Adipocyte (in vitro differentiated cells): Measurements from ENCODE around the gene NUDT6.

Experiments used
- DNase-seq: peaks from one replicate; pipeline ENCODE4 v3.0.0-alpha.2; 2015; ENCODE audit warnings: low read depth
- H3K27me3 ChIP-seq: replicated peaks from 2 replicates; pipeline ENCODE4 v1.7.0; 2013; ENCODE audit warnings: mild to moderate bottlenecking, low read length, moderate library complexity; ENCODE audit not compliant: control insufficient read depth, insufficient read depth
- H3K36me3 ChIP-seq: 2 replicates; pipeline ENCODE4 v1.7.0; 2013; ENCODE audit warnings: low read length, mild to moderate bottlenecking, moderate library complexity; ENCODE audit not compliant: control insufficient read depth, insufficient read depth, severe bottlenecking
- H3K4me1 ChIP-seq: 2 replicates; pipeline ENCODE4 v1.7.0; 2013; ENCODE audit warnings: mild to moderate bottlenecking, low read length, moderate library complexity; ENCODE audit not compliant: control insufficient read depth, insufficient read depth
- H3K4me3 ChIP-seq: 2 replicates; pipeline ENCODE4 v1.7.0; 2013; ENCODE audit warnings: mild to moderate bottlenecking, low read length, moderate library complexity
- H3K9ac ChIP-seq: 2 replicates; pipeline ENCODE4 v1.7.0; 2013; ENCODE audit warnings: mild to moderate bottlenecking, low read length, moderate library complexity
- H3K9me3 ChIP-seq: 2 replicates; pipeline ENCODE4 v1.7.0; 2013; ENCODE audit warnings: mild to moderate bottlenecking, low read length, moderate library complexity; ENCODE audit not compliant: control insufficient read depth

Gene NUDT6

GRCh38 chr4:122898370-122899150 lies 23.8 kb downstream of the NUDT6 start:
- no peaks in the 10 kb centered on the region for H3K9me3 ChIP-seq
- peaks cover 7% of the 10 kb centered on the region for H3K36me3 ChIP-seq
- H3K9ac ChIP-seq: no peak overlapping the region
- no peaks in the 10 kb centered on the region for H3K27me3 ChIP-seq
- peak; percentile 90 for DNase-seq
- H3K4me3 ChIP-seq: peak overlapping the region; percentile 27
- H3K4me1 ChIP-seq: peaks cover 58% of the 10 kb centered on the region

GRCh38 chr4:122896270-122896669 lies 26.1 kb downstream of the NUDT6 start:
- Histone ChIP-seq H3K9me3 (no peaks in the 10 kb centered on the region), H3K36me3 (peaks cover 30% of the 10 kb centered on the region), H3K27me3 (no peaks in the 10 kb centered on the region), H3K4me3 (no peak overlapping the region), H3K4me1 (peaks cover 54% of the 10 kb centered on the region), H3K9ac (no peak overlapping the region)
- no peak for DNase-seq

- Histone ChIP-seq H3K9me3 (no peaks in the 10 kb centered on the region), H3K4me1 (peaks cover 49% of the 10 kb centered on the region), H3K4me3 (no peak overlapping the region), H3K27me3 (no peaks in the 10 kb centered on the region), H3K36me3 (peaks cover 30% of the 10 kb centered on the region), H3K9ac (peak overlapping the region; percentile 41)
- DNase-seq: peak; percentile 49
Measured at GRCh38 chr4:122895336-122895995, 26.9 kb downstream of the NUDT6 start.

GRCh38 chr4:122894827-122895226 lies 27.6 kb downstream of the NUDT6 start:
- Histone ChIP-seq H3K4me1 (peaks cover 50% of the 10 kb centered on the region), H3K9me3 (no peaks in the 10 kb centered on the region), H3K9ac (no peak overlapping the region), H3K27me3 (no peaks in the 10 kb centered on the region), H3K36me3 (peaks cover 31% of the 10 kb centered on the region), H3K4me3 (no peak overlapping the region)
- DNase-seq: no peak

- no peak overlapping the region for H3K9ac ChIP-seq
- peaks cover 57% of the 10 kb centered on the region for H3K36me3 ChIP-seq
- no peaks in the 10 kb centered on the region for H3K27me3 ChIP-seq
- no peak for DNase-seq
- H3K4me1 ChIP-seq: peaks cover 16% of the 10 kb centered on the region
- H3K9me3 ChIP-seq: no peaks in the 10 kb centered on the region
- no peak overlapping the region for H3K4me3 ChIP-seq
Measured at GRCh38 chr4:122890147-122890795, 32.1 kb downstream of the NUDT6 start.

- no peak overlapping the region for H3K9ac ChIP-seq
- H3K4me3 ChIP-seq: no peak overlapping the region
- H3K36me3 ChIP-seq: peaks cover 60% of the 10 kb centered on the region
- H3K4me1 ChIP-seq: peaks cover 21% of the 10 kb centered on the region
- no peak for DNase-seq
- no peaks in the 10 kb centered on the region for H3K9me3 ChIP-seq
- no peaks in the 10 kb centered on the region for H3K27me3 ChIP-seq
Measured at GRCh38 chr4:122889726-122890125, 32.7 kb downstream of the NUDT6 start.

- no peaks in the 10 kb centered on the region for H3K9me3 ChIP-seq
Measured at GRCh38 chr4:122884499-122884898, 37.9 kb downstream of the NUDT6 start.

GRCh38 chr4:122882857-122883735 lies 39.3 kb downstream of the NUDT6 start:
- H3K9ac ChIP-seq: no peak overlapping the region
- no peak overlapping the region for H3K4me3 ChIP-seq
- H3K4me1 ChIP-seq: peaks cover 33% of the 10 kb centered on the region
- H3K27me3 ChIP-seq: no peaks in the 10 kb centered on the region
- no peaks in the 10 kb centered on the region for H3K9me3 ChIP-seq
- H3K36me3 ChIP-seq: peaks cover 47% of the 10 kb centered on the region
- no peak for DNase-seq

More at GRCh38 chr4:122884499-122884898, 37.9 kb downstream of the NUDT6 start:
- no peak overlapping the region for H3K9ac ChIP-seq
- peaks cover 26% of the 10 kb centered on the region for H3K4me1 ChIP-seq
- peaks cover 54% of the 10 kb centered on the region for H3K36me3 ChIP-seq
- DNase-seq: peak; percentile 71
- H3K4me3 ChIP-seq: no peak overlapping the region
- no peaks in the 10 kb centered on the region for H3K27me3 ChIP-seq

- H3K9me3 ChIP-seq: no peaks in the 10 kb centered on the region
Measured at GRCh38 chr4:122879001-122879400, 43.4 kb downstream of the NUDT6 start.

GRCh38 chr4:122876456-122876855 lies 45.9 kb downstream of the NUDT6 start:
- Histone ChIP-seq H3K36me3 (peaks cover 23% of the 10 kb centered on the region), H3K4me3 (peak overlapping the region; percentile 20), H3K9me3 (no peaks in the 10 kb centered on the region), H3K4me1 (peaks cover 43% of the 10 kb centered on the region), H3K9ac (peak overlapping the region; percentile 13), H3K27me3 (no peaks in the 10 kb centered on the region)
- DNase-seq: no peak

More at GRCh38 chr4:122879001-122879400, 43.4 kb downstream of the NUDT6 start:
- Histone ChIP-seq H3K9ac (no peak overlapping the region), H3K36me3 (peaks cover 39% of the 10 kb centered on the region), H3K4me3 (no peak overlapping the region), H3K27me3 (no peaks in the 10 kb centered on the region), H3K4me1 (peaks cover 42% of the 10 kb centered on the region)
- DNase-seq: no peak
